ENCODE measurements around the gene CD209. TPM values are rescaled to one million over a fixed set of nuclear protein-coding genes. Genes with fewer than 3 reads are reported as not detected.

CD209 gene
- total RNA-seq, 4 donors from 2014 or later = 2.6 to 14.4 (median 8.8) TPM; not detected in 1

GRCh38 chr19:7710616-7711015, 36.7 kb downstream of the CD209 start:
- intact Hi-C loops (cut with DNase I; ENCODE audit: low total_unique reads) = no loop called here
- no peaks in the 10 kb centered on the region for H3K36me3 ChIP-seq
- no peaks in the 10 kb centered on the region for H3K27me3 ChIP-seq
- H3K27ac ChIP-seq = no peak overlapping the region
- no peaks in the 10 kb centered on the region for H3K9me3 ChIP-seq
- no peaks in the 10 kb centered on the region for H3K4me1 ChIP-seq
- DNase-seq = no peak
- TF ChIP-seq POLR2A (IDR thresholded peaks at IDR 0.05) (no peak), CTCF (IDR thresholded peaks at IDR 0.05) (no peak)
- H3K4me3 ChIP-seq = no peak overlapping the region

- Histone ChIP-seq H3K9me3 (no peaks in the 10 kb centered on the region), H3K4me1 (no peaks in the 10 kb centered on the region), H3K27ac (no peak overlapping the region), H3K4me3 (no peak overlapping the region), H3K27me3 (no peaks in the 10 kb centered on the region), H3K36me3 (no peaks in the 10 kb centered on the region)
- no peak for TF ChIP-seq POLR2A (IDR thresholded peaks at IDR 0.05)
- TF ChIP-seq CTCF (IDR thresholded peaks at IDR 0.05) = no peak
- intact Hi-C loops (cut with DNase I; ENCODE audit: low total_unique reads) = no loop called here
- no peak for DNase-seq
These were observed 37.3 kb downstream of the CD209 start for GRCh38 chr19:7709932-7710460.

DNA sequence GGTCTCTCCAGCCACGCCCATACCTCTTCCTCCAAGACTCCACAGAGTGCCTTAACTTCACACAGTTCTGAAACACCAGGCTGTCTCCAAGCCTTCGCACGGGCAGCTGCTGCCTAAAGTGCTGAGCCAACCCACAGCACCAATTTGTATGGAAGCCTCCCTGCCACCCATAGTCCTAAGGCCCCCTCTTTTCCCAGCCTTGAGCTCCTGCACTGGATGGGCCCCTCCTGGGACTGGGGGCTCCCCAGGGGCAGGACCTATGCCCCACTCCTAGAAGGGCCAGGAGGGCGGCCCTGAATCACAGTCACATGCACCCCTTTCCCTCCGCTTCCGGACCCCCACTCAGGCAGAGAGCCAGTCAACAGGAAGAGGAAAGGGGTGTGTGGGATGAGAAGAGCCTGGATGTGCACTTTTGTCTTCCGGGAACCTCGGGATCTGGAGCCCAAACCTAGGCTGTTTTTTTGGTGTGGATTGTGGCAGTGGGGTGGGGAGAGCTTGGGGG, 40.3 kb downstream of the CD209 start:
- H3K4me3 ChIP-seq = no peak overlapping the region
- no peaks in the 10 kb centered on the region for H3K4me1 ChIP-seq
- no peaks in the 10 kb centered on the region for H3K36me3 ChIP-seq
- no peak overlapping the region for H3K27ac ChIP-seq
- TF ChIP-seq POLR2A (IDR thresholded peaks at IDR 0.05) (no peak), CTCF (IDR thresholded peaks at IDR 0.05) (no peak)
- H3K27me3 ChIP-seq = no peaks in the 10 kb centered on the region
- no peaks in the 10 kb centered on the region for H3K9me3 ChIP-seq
- no peak for DNase-seq
- intact Hi-C loops (cut with DNase I; ENCODE audit: low total_unique reads) = no loop called here

- DNase-seq = no peak
- intact Hi-C loops (cut with DNase I; ENCODE audit: low total_unique reads) = no loop called here
- TF ChIP-seq CTCF (IDR thresholded peaks at IDR 0.05) = no peak
- no peaks in the 10 kb centered on the region for H3K36me3 ChIP-seq
- H3K27ac ChIP-seq = no peak overlapping the region
- H3K27me3 ChIP-seq = no peaks in the 10 kb centered on the region
- H3K4me3 ChIP-seq = no peak overlapping the region
- H3K4me1 ChIP-seq = no peaks in the 10 kb centered on the region
- H3K9me3 ChIP-seq = no peaks in the 10 kb centered on the region
These were observed 41.0 kb downstream of the CD209 start for GRCh38 chr19:7706188-7706954.

GRCh38 chr19:7705387-7706187, 41.7 kb downstream of the CD209 start:
- Histone ChIP-seq H3K4me1 (no peaks in the 10 kb centered on the region), H3K9me3 (no peaks in the 10 kb centered on the region), H3K36me3 (no peaks in the 10 kb centered on the region), H3K4me3 (no peak overlapping the region), H3K27me3 (no peaks in the 10 kb centered on the region), H3K27ac (no peak overlapping the region)
- intact Hi-C loops (cut with DNase I; ENCODE audit: low total_unique reads) = no loop called here
- no peak for TF ChIP-seq POLR2A (IDR thresholded peaks at IDR 0.05)
- no peak for TF ChIP-seq CTCF (IDR thresholded peaks at IDR 0.05)
- DNase-seq = no peak

All from uterus (tissue), 4 donors.